Adrenal gland (tissue), 5 donors: ENCODE data around the gene PDRG1.

ENCODE experiments used
- CTCF ChIP-seq, 6 experiments: fragments of 450-650 bp in 4 of 6; fragments of 200-600 bp in 2 of 6; sonication (generic) in 1 of 6; IDR thresholded peaks; 1 replicate in 5 of 6; 2 replicates in 1 of 6; pipeline versions ENCODE4 v1.5.1 to v1.8.0; 2016 to 2021; ENCODE audit warnings: antibody characterized with exemption in 6 of 6, mild to moderate bottlenecking in 2 of 6, moderate library complexity in 1 of 6
- POLR2A ChIP-seq, 2 donors: fragments of 450-650 bp; IDR thresholded peaks; one replicate each; pipeline ENCODE4 v1.6.1; 2017; ENCODE audit warnings: antibody characterized with exemption in 2 of 2, mild to moderate bottlenecking in 2 of 2, moderate library complexity in 1 of 2
- donor health status: DM: no; HTN: no; CAD: no.

GRCh38 chr20:31951530-31952453 lies at the start of gene PDRG1:
- TF ChIP-seq CTCF (IDR thresholded peaks at IDR 0.05) (peak; percentile 84 to 94 (median 90)), POLR2A (IDR thresholded peaks at IDR 0.05) (peak in 1 of 2 donors; percentile 65)
